NK-92 (cell line): ENCODE measurements around the gene CCDC66.

Experiments
- DNase-seq: peaks from one replicate; lab custom pipeline; 2025; ENCODE audit not compliant: unreplicated experiment; lab: John Stamatoyannopoulos, UW

CCDC66 gene

GRCh38 chr3:56620371-56620770 lies 63.4 kb downstream of the CCDC66 start:
- no peak for DNase-seq

- no peak for DNase-seq
These were observed 64.7 kb downstream of the CCDC66 start for GRCh38 chr3:56621681-56622080.

GRCh38 chr3:56622381-56622780 lies 65.4 kb downstream of the CCDC66 start:
- DNase-seq: no peak

- DNase-seq: no peak
These were observed 67.8 kb downstream of the CCDC66 start for GRCh38 chr3:56624725-56625124.

- DNase-seq: no peak
These were observed 72.1 kb downstream of the CCDC66 start for GRCh38 chr3:56629047-56629446.

GRCh38 chr3:56629451-56629850 lies 72.5 kb downstream of the CCDC66 start:
- no peak for DNase-seq

GRCh38 chr3:56630966-56631365 lies 74.0 kb downstream of the CCDC66 start:
- no peak for DNase-seq

GRCh38 chr3:56633181-56633580 lies 76.2 kb downstream of the CCDC66 start:
- DNase-seq: no peak

GRCh38 chr3:56633602-56634535 lies 76.9 kb downstream of the CCDC66 start:
- DNase-seq: no peak

GRCh38 chr3:56645407-56645806 lies 88.4 kb downstream of the CCDC66 start:
- no peak for DNase-seq

GRCh38 chr3:56654460-56654859 lies 97.5 kb downstream of the CCDC66 start:
- DNase-seq: no peak

- DNase-seq: no peak
These were observed 98.7 kb downstream of the CCDC66 start for GRCh38 chr3:56655709-56656108.

GRCh38 chr3:56664823-56665222 lies 107.8 kb downstream of the CCDC66 start:
- no peak for DNase-seq

- no peak for DNase-seq
These were observed 111.1 kb downstream of the CCDC66 start for GRCh38 chr3:56667973-56668579.
